Measurements from ENCODE around the gene GREM2. TPM values are rescaled to one million over a fixed set of nuclear protein-coding genes. Genes with fewer than 3 reads are reported as not detected.

GREM2 gene
- total and polyA plus RNA-seq, 9 of the 15 experiments (the other 6 are each of a cell fraction or from before 2014, with no cell fraction given): 0.01 to 0.07 (median 0.05) TPM; not detected in 5

GRCh38 chr1:240467895-240468294, 144.1 kb downstream of the GREM2 start:
- H3K27me3 ChIP-seq (ENCODE audit: control insufficient read depth in 2 of 2, insufficient read depth in 2 of 2, low read length in 2 of 2): no peaks in the 10 kb centered on the region
- ATAC-seq (no peak), FAIRE-seq (no peak), DNase-seq (ENCODE audit: extremely low read depth in 1 of 4, low spot score in 3 of 4) (no peak)
- no peaks in the 10 kb centered on the region for H3K9me1 ChIP-seq (ENCODE audit: control insufficient read depth, insufficient read depth, low read length)
- H3K4me1 ChIP-seq (replicated peaks in 1 of 2; ENCODE audit: control insufficient read depth in 2 of 2, insufficient read depth in 2 of 2, low read length in 2 of 2): no peaks in the 10 kb centered on the region
- H3K36me3 ChIP-seq (ENCODE audit: control insufficient read depth, insufficient read depth, low read length): no peaks in the 10 kb centered on the region
- POLR2A ChIA-PET: no interaction called here
- H3K4me2 ChIP-seq (ENCODE audit: insufficient read depth, low read length): no peak overlapping the region
- H3K4me3 ChIP-seq: no peak overlapping the region
- CTCF ChIA-PET (ENCODE audit: low intra/inter-chr PET ratio): no interaction called here
- intact Hi-C loops (cut with micrococcal nuclease) (no loop called here), in situ Hi-C loops (cut with MboI) (no loop called here)
- no TSS peak for BruUV-seq (replicated peaks)
- H3K9ac ChIP-seq (ENCODE audit: insufficient read depth in 1 of 2, low read depth in 2 of 2, low read length in 2 of 2): no peak overlapping the region
- H4K20me1 ChIP-seq (replicated peaks; ENCODE audit: control insufficient read depth, insufficient read depth, low read length): no peaks in the 10 kb centered on the region
- no peak overlapping the region for H3K27ac ChIP-seq (ENCODE audit: extremely low read depth, low read depth, low read length)
- no peaks in the 10 kb centered on the region for H3K79me2 ChIP-seq (ENCODE audit: control insufficient read depth, insufficient read depth, low read length)
- H3K9me3 ChIP-seq (replicated peaks; ENCODE audit: control insufficient read depth, insufficient read depth, low read depth, low read length): no peaks in the 10 kb centered on the region
- H2AFZ ChIP-seq (ENCODE audit: low read depth, low read length): no peak overlapping the region
- TF ChIP-seq ZBTB33 (CRISPR knock-in tag; IDR thresholded peaks at IDR 0.05) (no peak), MITF (IDR thresholded peaks at IDR 0.05) (no peak), GTF2E2 (tag; IDR thresholded peaks at IDR 0.05) (no peak), CREB5 (CRISPR knock-in tag; IDR thresholded peaks at IDR 0.05) (no peak), PBX2 (CRISPR knock-in tag; IDR thresholded peaks at IDR 0.05; ENCODE audit: low read depth) (no peak), PBX2 (tag; conservative IDR thresholded peaks at IDR 0.05; ENCODE audit: low read depth) (no peak), HMBOX1 (IDR thresholded peaks at IDR 0.05) (no peak), POLR2H (tag; IDR thresholded peaks at IDR 0.05; ENCODE audit: low read depth) (no peak), FOXM1 (IDR thresholded peaks at IDR 0.05; ENCODE audit: low read depth) (no peak), FOXM1 (CRISPR knock-in tag; IDR thresholded peaks at IDR 0.05; ENCODE audit: low read depth) (no peak), RFX5 (IDR thresholded peaks at IDR 0.05; ENCODE audit: low read depth, low read length) (no peak), TEAD2 (tag; IDR thresholded peaks at IDR 0.05) (no peak), MBD2 (IDR thresholded peaks at IDR 0.05; ENCODE audit: borderline replicate concordance, low read depth) (no peak), FOXA3 (CRISPR knock-in tag; conservative IDR thresholded peaks at IDR 0.05 in 1 of 2, IDR thresholded peaks at IDR 0.05 in 1 of 2) (no peak), PRMT5 (CRISPR knock-in tag; IDR thresholded peaks at IDR 0.05) (no peak), SPI1 (IDR thresholded peaks at IDR 0.05; ENCODE audit: borderline replicate concordance, low read depth, low read length) (no peak)

Data from K562 (cell line).